AG04450 (cell line): Measurements from ENCODE around the gene FAM78B. TPM values are rescaled to one million over a fixed set of nuclear protein-coding genes. Genes with fewer than 3 reads are reported as not detected.

Experiments
- CTCF ChIA-PET: fragments of 300-600, 350-600 bp; formaldehyde crosslinking; extraction: SDS; loops from one replicate; lab custom pipeline; 2022; ENCODE audit warnings: antibody characterized with exemption, inconsistent platforms; lab: Charles Lee
- POLR2A ChIA-PET: fragments of 350-600 bp; formaldehyde crosslinking; extraction: SDS; loops from one replicate; lab custom pipeline; 2021; ENCODE audit warnings: antibody characterized with exemption, inconsistent platforms; lab: Yijun Ruan, JAX
- DNase-seq: peaks from one replicate; pipeline ENCODE4 v3.0.0-alpha.2; 2011; ENCODE audit warnings: low read depth, low spot score
- H3K27ac ChIP-seq: one replicate; pipeline ENCODE4 v1.5.1; 2012; ENCODE audit warnings: low read depth, low read length, control low read depth
- H3K27me3 ChIP-seq: one replicate; pipeline ENCODE4 v1.6.0; 2012; ENCODE audit warnings: low read length; ENCODE audit not compliant: control insufficient read depth, insufficient read depth
- H3K4me3 ChIP-seq: 2 replicates; pipeline ENCODE4 v1.5.1; 2011; ENCODE audit warnings: mild to moderate bottlenecking, low read depth, low read length, control low read depth
- H3K9me3 ChIP-seq: 2 replicates; pipeline ENCODE4 v1.5.1; 2012; ENCODE audit warnings: low read length; ENCODE audit not compliant: control insufficient read depth, insufficient read depth
- polyA plus RNA-seq: library from polyadenylated mRNA; depleted of rRNA; stranded (reverse); fragments of >200 nt; gene quantifications from 2 replicates; pipeline ENCODE4 v1.2.3, GENCODE V29; 2011
- TF ChIP-seq, protein P1 (sequence below): IDR thresholded peaks from 2 replicates; pipeline ENCODE4 v1.5.1; 2011; ENCODE audit warnings: low read depth, low read length, control low read depth, inconsistent platforms

FAM78B gene
- polyA plus RNA-seq, 1 experiment = 0.05 TPM

DNA sequence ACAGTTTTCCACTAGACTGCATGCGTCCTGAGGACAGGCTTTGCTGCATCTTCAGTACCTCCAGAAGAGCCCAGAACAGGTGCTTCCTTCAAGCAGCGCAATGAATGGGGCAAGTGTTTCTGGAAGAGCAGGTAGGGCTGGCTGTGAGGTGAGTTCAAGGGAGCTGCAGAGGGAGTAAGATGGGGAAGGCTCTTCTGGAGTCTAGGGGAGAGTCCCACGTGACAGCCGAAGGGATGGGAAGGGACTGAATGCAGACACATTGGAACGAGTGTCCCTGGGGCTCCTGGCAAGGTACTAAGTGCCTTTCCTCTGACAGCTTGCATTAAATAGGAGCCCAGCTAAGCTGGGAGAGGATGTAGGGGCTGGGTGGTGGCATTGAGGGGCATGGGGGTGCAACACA is 84.2 kb downstream of the FAM78B start:
- peaks cover 32% of the 10 kb centered on the region for H3K9me3 ChIP-seq
- CTCF ChIA-PET = no interaction called here

DNA sequence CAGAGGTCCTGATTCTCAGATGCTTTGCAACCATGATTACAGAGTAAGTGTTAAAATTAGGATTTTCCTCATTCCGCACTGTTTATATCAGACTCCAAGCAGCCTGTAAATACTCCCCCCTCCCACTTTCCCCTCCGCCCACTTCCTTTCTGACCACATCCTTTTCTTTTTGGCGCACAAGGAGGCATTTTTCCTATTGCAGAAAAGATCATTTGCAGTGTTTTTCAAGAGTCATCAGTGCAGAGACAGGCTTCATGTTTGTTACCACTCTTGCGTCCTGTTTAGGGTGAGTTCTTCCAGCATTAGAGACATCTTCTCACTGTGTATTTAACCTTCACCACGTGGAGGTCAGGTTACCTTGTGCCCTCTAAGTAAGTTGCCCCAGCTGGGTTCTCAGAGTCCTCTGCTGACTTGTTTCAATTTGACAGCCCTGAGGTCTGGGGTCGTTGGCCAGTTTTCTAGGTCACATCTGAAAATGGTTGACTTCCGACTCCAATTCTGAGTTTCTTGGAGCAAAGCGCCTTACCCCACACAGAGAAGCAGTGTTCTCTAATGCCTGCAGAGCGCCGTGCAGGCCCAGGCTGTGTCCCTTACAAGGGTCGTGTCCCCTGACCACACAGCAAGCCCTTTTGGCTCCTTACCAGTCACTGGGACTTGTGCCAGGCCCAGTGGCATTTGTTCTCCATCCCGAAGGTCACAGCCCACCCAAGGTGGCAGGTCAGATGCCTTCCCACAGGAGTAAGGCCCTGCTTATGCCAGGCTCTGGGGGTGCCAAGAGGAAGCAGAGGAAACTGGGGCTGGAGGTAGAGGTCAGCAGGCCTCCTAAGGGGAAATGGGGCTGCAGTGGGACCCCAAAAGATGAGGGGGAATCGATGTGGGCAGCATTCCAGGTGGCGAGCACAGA is 85.6 kb downstream of the FAM78B start:
- TF ChIP-seq, protein P1, sequence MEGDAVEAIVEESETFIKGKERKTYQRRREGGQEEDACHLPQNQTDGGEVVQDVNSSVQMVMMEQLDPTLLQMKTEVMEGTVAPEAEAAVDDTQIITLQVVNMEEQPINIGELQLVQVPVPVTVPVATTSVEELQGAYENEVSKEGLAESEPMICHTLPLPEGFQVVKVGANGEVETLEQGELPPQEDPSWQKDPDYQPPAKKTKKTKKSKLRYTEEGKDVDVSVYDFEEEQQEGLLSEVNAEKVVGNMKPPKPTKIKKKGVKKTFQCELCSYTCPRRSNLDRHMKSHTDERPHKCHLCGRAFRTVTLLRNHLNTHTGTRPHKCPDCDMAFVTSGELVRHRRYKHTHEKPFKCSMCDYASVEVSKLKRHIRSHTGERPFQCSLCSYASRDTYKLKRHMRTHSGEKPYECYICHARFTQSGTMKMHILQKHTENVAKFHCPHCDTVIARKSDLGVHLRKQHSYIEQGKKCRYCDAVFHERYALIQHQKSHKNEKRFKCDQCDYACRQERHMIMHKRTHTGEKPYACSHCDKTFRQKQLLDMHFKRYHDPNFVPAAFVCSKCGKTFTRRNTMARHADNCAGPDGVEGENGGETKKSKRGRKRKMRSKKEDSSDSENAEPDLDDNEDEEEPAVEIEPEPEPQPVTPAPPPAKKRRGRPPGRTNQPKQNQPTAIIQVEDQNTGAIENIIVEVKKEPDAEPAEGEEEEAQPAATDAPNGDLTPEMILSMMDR = no peak
- no peak overlapping the region for H3K4me3 ChIP-seq
- no peak overlapping the region for H3K27ac ChIP-seq
- no peak for DNase-seq
- ChIA-PET POLR2A (no interaction called here), CTCF (no interaction called here)
- H3K27me3 ChIP-seq = no peaks in the 10 kb centered on the region
- peaks cover 31% of the 10 kb centered on the region for H3K9me3 ChIP-seq

More for the DNA sequence above, 84.2 kb downstream of the FAM78B start:
- H3K27me3 ChIP-seq = no peaks in the 10 kb centered on the region
- no peak for DNase-seq
- no peak overlapping the region for H3K4me3 ChIP-seq
- POLR2A ChIA-PET = no interaction called here
- TF ChIP-seq, protein P1 = no peak
- no peak overlapping the region for H3K27ac ChIP-seq

DNA sequence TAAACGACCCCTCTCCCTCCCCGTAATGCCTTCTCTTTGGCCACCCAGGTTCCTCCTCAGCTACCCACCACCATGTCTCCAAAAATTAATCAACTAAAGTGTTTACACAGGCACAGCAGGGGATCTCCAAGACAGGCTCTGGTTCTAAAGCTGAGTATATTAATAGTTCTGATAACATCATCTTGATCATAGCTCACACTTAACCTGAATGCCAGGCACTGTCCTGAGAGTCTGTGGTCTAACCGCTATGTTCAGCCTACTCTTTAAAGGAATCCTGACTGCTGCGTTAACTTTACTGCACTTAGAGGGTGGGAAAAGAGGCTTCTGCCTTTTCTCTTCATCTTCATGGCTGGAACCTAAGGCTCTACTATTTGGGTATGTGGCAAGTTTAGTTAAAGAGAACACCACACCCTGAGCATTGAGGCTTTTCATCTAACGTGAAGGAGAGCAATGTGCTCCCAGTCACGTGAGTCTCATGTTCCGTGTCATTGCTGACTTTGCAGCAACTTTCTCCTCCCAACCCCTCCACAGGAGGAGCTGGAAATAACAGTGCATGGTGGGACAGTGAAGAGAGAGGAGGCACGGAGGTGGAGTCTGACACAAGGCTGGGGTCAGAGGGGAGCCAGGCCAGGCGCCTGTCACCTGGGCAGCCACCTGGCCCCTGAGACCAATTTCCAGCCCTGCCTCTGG is 86.4 kb downstream of the FAM78B start:
- DNase-seq = no peak
- Histone ChIP-seq H3K9me3 (peaks cover 29% of the 10 kb centered on the region), H3K4me3 (no peak overlapping the region), H3K27ac (no peak overlapping the region), H3K27me3 (no peaks in the 10 kb centered on the region)
- ChIA-PET POLR2A (no interaction called here), CTCF (no interaction called here)
- TF ChIP-seq, protein P1 = no peak

DNA sequence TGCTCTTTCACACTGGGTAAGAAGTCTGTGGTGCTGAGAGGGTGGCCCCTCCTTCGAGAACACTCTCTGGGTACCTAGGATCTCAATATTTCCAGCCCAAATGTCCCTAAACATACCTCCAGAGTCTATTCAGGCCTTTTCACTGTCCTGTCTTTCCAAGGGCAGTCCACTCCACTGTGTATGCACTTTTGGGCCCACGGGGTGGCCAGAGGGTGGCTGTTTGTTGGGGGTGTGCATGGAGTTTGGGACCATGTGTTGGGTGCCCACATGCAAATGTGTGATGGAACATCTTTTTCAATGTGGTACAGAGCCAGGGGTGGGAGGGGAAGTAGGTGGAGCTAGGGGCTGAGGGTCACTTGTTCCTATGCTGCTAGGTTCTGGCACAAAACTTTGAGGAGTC is 87.5 kb downstream of the FAM78B start:
- no peak for DNase-seq
- no peak overlapping the region for H3K4me3 ChIP-seq
- peaks cover 22% of the 10 kb centered on the region for H3K9me3 ChIP-seq
- TF ChIP-seq, protein P1 = no peak
- no peaks in the 10 kb centered on the region for H3K27me3 ChIP-seq
- no peak overlapping the region for H3K27ac ChIP-seq
- CTCF ChIA-PET = no interaction called here
- POLR2A ChIA-PET = no interaction called here

DNA sequence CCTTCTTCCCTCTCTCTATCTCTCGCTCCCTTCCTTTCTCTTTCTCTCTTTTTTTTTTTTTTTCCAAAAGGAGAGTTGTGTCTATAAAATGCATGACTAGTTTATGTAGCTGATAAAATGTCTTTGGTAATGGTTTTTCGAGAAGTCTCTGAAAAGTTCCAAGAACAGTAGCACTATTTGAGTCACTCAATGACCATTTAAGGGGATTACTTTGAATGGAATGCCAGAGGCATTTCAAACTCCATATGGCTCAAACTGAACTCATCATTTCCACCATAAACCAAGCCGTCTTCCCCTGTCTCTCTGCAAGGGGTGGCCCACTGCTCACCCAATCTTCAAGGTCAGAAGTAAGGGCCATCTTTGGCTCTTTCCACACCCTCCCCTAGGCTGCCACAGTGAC is 93.3 kb downstream of the FAM78B start:
- TF ChIP-seq, protein P1 = no peak
- H3K9me3 ChIP-seq = peaks cover 9% of the 10 kb centered on the region
- no peak overlapping the region for H3K27ac ChIP-seq
- ChIA-PET POLR2A (no interaction called here), CTCF (interaction anchor here (0.6 kb wide), 1 partner anchor 147 kb away, joined by 5 read pairs; no protein-coding TSS in a partner anchor)
- no peak overlapping the region for H3K4me3 ChIP-seq
- no peak for DNase-seq
- no peaks in the 10 kb centered on the region for H3K27me3 ChIP-seq
